ENCODE results near the gene PTDSS2. TPM values are rescaled to one million over a fixed set of nuclear protein-coding genes. Genes with fewer than 3 reads are reported as not detected.

PTDSS2 gene
- total and polyA plus RNA-seq, 2 of the 13 experiments (the other 11 are each of a cell fraction or from before 2014, with no cell fraction given): 21.7 to 26.4 TPM

DNA sequence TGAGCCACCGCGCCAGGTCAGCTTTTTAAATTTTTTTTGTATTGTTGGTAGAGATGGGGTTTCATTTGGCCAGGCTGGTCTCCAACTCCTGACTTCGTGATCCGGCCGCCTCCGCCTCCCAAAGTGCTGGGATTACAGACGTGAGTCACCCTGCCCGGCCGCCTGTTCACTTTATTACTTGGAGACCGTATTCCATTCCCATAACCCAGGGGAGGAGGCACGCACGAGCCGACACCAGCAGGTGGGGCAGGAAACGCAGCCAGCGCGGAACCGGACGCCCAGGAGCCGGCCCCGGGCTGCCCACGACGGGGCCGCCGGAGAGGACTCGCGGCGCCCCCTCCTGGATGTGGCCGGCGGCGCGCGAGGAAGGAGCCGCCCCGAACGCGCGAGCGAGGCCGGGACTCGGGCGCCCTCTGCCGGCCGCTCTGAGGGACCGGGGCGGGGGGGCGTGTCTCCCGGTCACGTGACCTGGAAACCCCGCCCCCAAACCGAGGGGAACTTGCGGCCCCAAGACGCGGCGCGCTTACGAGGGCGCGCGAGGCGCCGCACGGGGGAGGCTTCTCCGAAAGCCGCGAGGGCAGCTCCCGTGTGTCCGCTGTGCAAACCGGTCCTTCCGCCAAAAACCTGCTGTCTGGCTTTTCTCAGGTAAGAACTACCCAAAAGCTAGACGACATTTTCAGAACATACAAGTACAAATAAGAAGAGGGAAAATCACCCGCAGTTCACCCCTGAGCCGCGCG is 68.6 kb downstream of the PTDSS2 start (continued):
- TF ChIP-seq ZNF20 (CRISPR knock-in tag; IDR thresholded peaks at IDR 0.05) (no peak), SAFB2 (CRISPR knock-in tag; IDR thresholded peaks at IDR 0.05; ENCODE audit: borderline replicate concordance, low read depth) (0 out of 2 replicates have a peak, but pooled peaks have one; percentile 55), ZNF747 (CRISPR knock-in tag; IDR thresholded peaks at IDR 0.05; ENCODE audit: borderline replicate concordance) (peak; percentile 48; the same call in 1 of the 2 replicates), ZSCAN12 (CRISPR knock-in tag; IDR thresholded peaks at IDR 0.05) (no peak), ZFYVE20 (CRISPR knock-in tag; IDR thresholded peaks at IDR 0.05; ENCODE audit: borderline replicate concordance, low read depth) (no peak), DMAP1 (CRISPR knock-in tag; IDR thresholded peaks at IDR 0.05) (no peak), GPBP1L1 (CRISPR knock-in tag; IDR thresholded peaks at IDR 0.05) (no peak), ZNF614 (CRISPR knock-in tag; IDR thresholded peaks at IDR 0.05; ENCODE audit: borderline replicate concordance) (peak; percentile 42; the same call in 1 of the 2 replicates), NR2F2 (IDR thresholded peaks at IDR 0.05; ENCODE audit: borderline replicate concordance, low read depth) (no peak), TBX2 (CRISPR knock-in tag; IDR thresholded peaks at IDR 0.05; ENCODE audit: borderline replicate concordance) (peak; percentile 88), KMT2A (CRISPR knock-in tag; IDR thresholded peaks at IDR 0.05) (no peak; the same call in 1 of the 2 replicates), MIER3 (CRISPR knock-in tag; IDR thresholded peaks at IDR 0.05; ENCODE audit: borderline replicate concordance) (peak; percentile 22; the same call in 1 of the 2 replicates), RAD21 (CRISPR knock-in tag; IDR thresholded peaks at IDR 0.05) (peak; percentile 99), KLF16 (CRISPR knock-in tag; IDR thresholded peaks at IDR 0.05) (peak; percentile 17 to 67; a peak in 2 of 4 replicates), ZNF264 (CRISPR knock-in tag; IDR thresholded peaks at IDR 0.05) (no peak), CENPBD1 (CRISPR knock-in tag; IDR thresholded peaks at IDR 0.05; ENCODE audit: borderline replicate concordance, low read depth) (no peak), ZBTB39 (CRISPR knock-in tag; IDR thresholded peaks at IDR 0.05) (peak; percentile 65; the same call in 1 of the 2 replicates), RFX1 (IDR thresholded peaks at IDR 0.05) (no peak), ZNF280B (CRISPR knock-in tag; IDR thresholded peaks at IDR 0.05; ENCODE audit: borderline replicate concordance) (no peak; the same call in 1 of the 2 replicates)
- TF ChIP-seq, protein P1, sequence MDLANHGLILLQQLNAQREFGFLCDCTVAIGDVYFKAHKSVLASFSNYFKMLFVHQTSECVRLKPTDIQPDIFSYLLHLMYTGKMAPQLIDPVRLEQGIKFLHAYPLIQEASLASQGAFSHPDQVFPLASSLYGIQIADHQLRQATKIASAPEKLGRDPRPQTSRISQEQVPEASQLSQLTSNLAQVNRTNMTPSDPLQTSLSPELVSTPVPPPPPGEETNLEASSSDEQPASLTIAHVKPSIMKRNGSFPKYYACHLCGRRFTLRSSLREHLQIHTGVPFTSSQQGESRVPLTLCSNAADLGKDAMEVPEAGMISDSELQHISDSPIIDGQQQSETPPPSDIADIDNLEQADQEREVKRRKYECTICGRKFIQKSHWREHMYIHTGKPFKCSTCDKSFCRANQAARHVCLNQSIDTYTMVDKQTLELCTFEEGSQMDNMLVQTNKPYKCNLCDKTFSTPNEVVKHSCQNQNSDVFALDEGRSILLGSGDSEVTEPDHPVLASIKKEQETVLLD (CRISPR knock-in tag; IDR thresholded peaks at IDR 0.05; ENCODE audit: low read depth): peak; percentile 80
